Lower lobe of right lung (tissue), 2 donors: Measurements from ENCODE around the gene TMEM131. TPM values are rescaled to one million over a fixed set of nuclear protein-coding genes. Genes with fewer than 3 reads are reported as not detected.

Experiments used
- ATAC-seq, 2 donors: fragments of 200-7000 bp; cut with Tn5 transposase; one replicate each; pipeline ENCODE4 v1.9.1; 2020 to 2022; ENCODE audit warnings: mild to moderate bottlenecking in 2 of 2, moderate library complexity in 2 of 2
- DNase-seq: peaks from one replicate; pipeline ENCODE4 v3.0.0-alpha.2; 2020
- H3K27ac ChIP-seq: fragments of 200-600 bp; one replicate; pipeline ENCODE4 v1.8.0; 2022
- H3K27me3 ChIP-seq: fragments of 200-600 bp; one replicate; pipeline ENCODE4 v1.8.0; 2022; ENCODE audit warnings: low read depth
- H3K36me3 ChIP-seq: fragments of 200-600 bp; one replicate; pipeline ENCODE4 v1.8.0; 2022; ENCODE audit warnings: mild to moderate bottlenecking
- H3K4me1 ChIP-seq: fragments of 200-600 bp; one replicate; pipeline ENCODE4 v1.8.0; 2022
- H3K4me3 ChIP-seq: fragments of 200-600 bp; one replicate; pipeline ENCODE4 v1.8.0; 2022; ENCODE audit warnings: mild to moderate bottlenecking
- H3K9me3 ChIP-seq: fragments of 200-600 bp; one replicate; pipeline ENCODE4 v1.8.0; 2022
- CTCF ChIP-seq: fragments of 200-600 bp; IDR thresholded peaks from one replicate; pipeline ENCODE4 v1.8.0; 2022; ENCODE audit warnings: antibody characterized with exemption, mild to moderate bottlenecking
- intact Hi-C: fragments of 100-400 bp; cut with DNase I; formaldehyde crosslinking; loops from one replicate; pipeline ENCODE4 v1.11.0; 2022
- total RNA-seq: library from RNA; stranded (reverse); fragmentation: NEBNext Ultra II Directional; extraction: Animal tissue kit (Norgen Biotek cat#: 25700); gene quantifications from one replicate; pipeline ENCODE4 v1.2.1, GENCODE V29; 2021
- donor health status: DM: no; HTN: yes; CAD: no; lungs with severe emphysema.

Gene TMEM131
- total RNA-seq, 1 donor from 2014 or later, result 42.2 TPM

GRCh38 chr2:97913846-97914245 lies 81.9 kb downstream of the TMEM131 start:
- ATAC-seq, result no peak

GRCh38 chr2:97911922-97912575 lies 83.7 kb downstream of the TMEM131 start:
- no peak overlapping the region for H3K27ac ChIP-seq
- no peak for DNase-seq
- no peak for TF ChIP-seq CTCF
- no peak overlapping the region for H3K4me3 ChIP-seq
- peaks cover 13% of the 10 kb centered on the region for H3K4me1 ChIP-seq
- peaks cover 7% of the 10 kb centered on the region for H3K36me3 ChIP-seq
- no peaks in the 10 kb centered on the region for H3K9me3 ChIP-seq
- intact Hi-C loops, result no loop called here
- H3K27me3 ChIP-seq, result no peaks in the 10 kb centered on the region
- no peak for ATAC-seq

More at GRCh38 chr2:97913846-97914245, 81.9 kb downstream of the TMEM131 start:
- no peaks in the 10 kb centered on the region for H3K9me3 ChIP-seq
- no peak overlapping the region for H3K4me3 ChIP-seq
- intact Hi-C loops, result no loop called here
- no peaks in the 10 kb centered on the region for H3K27me3 ChIP-seq
- H3K4me1 ChIP-seq, result peaks cover 13% of the 10 kb centered on the region
- no peak for TF ChIP-seq CTCF
- DNase-seq, result no peak
- no peak overlapping the region for H3K27ac ChIP-seq
- H3K36me3 ChIP-seq, result no peaks in the 10 kb centered on the region

DNA sequence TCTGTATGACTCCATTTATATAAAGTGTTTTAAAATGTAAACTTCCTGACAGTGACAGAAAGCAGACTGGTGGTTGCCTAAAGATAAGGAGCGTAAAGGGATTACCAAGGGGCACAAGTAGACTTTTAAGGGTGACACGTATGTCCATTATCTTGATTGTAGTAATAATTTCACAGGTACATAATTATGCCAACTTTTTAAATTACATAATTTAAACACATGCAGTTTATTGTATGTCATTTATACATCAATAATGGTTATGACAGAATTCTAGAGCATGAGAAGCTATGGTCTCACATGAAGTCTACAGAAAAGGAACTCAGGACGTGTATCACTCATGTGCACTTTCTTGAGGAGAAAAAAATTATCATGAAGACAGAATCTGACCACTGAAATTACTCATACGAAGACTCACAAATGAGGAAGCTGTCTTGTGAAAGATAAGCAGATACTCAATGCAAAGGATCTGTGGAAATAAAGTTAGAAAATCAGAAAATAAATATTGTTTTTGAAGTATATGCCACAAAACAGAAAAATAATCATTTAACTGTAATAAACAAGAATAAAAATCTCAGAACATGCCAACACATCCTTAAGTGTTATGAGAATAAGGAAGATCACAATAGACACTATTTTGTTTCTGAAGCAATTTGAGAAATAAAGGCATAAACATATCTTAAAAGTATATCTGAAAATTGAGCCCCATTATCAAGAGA lies 84.4 kb downstream of the TMEM131 start:
- no peak overlapping the region for H3K27ac ChIP-seq
- no peaks in the 10 kb centered on the region for H3K9me3 ChIP-seq
- H3K36me3 ChIP-seq, result peaks cover 7% of the 10 kb centered on the region
- no peaks in the 10 kb centered on the region for H3K27me3 ChIP-seq
- intact Hi-C loops, result no loop called here
- DNase-seq, result no peak
- H3K4me1 ChIP-seq, result peaks cover 13% of the 10 kb centered on the region
- H3K4me3 ChIP-seq, result no peak overlapping the region
- TF ChIP-seq CTCF, result no peak
- ATAC-seq, result peak; percentile 43 to 70

- peaks cover 13% of the 10 kb centered on the region for H3K4me1 ChIP-seq
- H3K9me3 ChIP-seq, result no peaks in the 10 kb centered on the region
- H3K27me3 ChIP-seq, result no peaks in the 10 kb centered on the region
- DNase-seq (no peak), ATAC-seq (no peak)
- TF ChIP-seq CTCF, result no peak
- intact Hi-C loops, result no loop called here
- H3K27ac ChIP-seq, result no peak overlapping the region
- H3K4me3 ChIP-seq, result no peak overlapping the region
- peaks cover 7% of the 10 kb centered on the region for H3K36me3 ChIP-seq
Observed at GRCh38 chr2:97910403-97911205, 85.1 kb downstream of the TMEM131 start.

DNA sequence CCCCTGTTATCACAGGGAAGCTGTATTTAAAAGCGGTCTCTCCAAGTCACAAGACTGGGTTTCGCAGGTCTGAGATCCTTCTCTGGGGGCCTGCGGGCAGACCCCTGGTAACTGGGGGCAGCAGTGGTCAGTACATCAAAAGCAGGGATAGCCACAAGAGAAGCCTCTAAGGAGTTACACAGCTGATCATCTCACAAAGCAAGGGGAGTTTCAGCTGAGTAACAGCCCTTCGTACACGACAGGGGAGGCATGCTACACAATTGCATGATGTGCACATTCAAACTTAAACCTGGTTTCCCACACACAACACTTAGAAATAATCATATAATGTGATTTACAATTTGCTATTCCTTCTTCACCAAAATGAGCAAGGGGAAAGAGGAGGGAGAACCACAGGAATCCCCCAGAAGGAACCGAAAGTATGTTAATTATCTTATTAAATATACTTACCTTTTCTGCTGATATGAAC lies 87.5 kb downstream of the TMEM131 start:
- DNase-seq (no peak), ATAC-seq (no peak)
- intact Hi-C loops, result no loop called here
- TF ChIP-seq CTCF, result no peak
- Histone ChIP-seq H3K4me3 (no peak overlapping the region), H3K4me1 (peaks cover 13% of the 10 kb centered on the region), H3K27ac (no peak overlapping the region), H3K27me3 (no peaks in the 10 kb centered on the region), H3K36me3 (peaks cover 7% of the 10 kb centered on the region), H3K9me3 (no peaks in the 10 kb centered on the region)
